HepG2 (cell line): ENCODE data around the gene SLC19A1. TPM values are rescaled to one million over a fixed set of nuclear protein-coding genes. Genes with fewer than 3 reads are reported as not detected.

Experiments used
- ARID5B ChIP-seq: IDR thresholded peaks from 2 replicates; pipeline ENCODE4 v1.4.0; 2020; ENCODE audit warnings: mild to moderate bottlenecking, missing genetic modification reagents
- DNMT1 ChIP-seq: sonication (generic); formaldehyde crosslinking; IDR thresholded peaks from 2 replicates; pipeline ENCODE4 v1.5.1; 2020; ENCODE audit warnings: mild to moderate bottlenecking, missing genetic modification reagents
- FOXJ3 ChIP-seq: sonication (generic); formaldehyde crosslinking; IDR thresholded peaks from 2 replicates; pipeline ENCODE4 v1.4.0; 2020; ENCODE audit warnings: missing genetic modification reagents, mild to moderate bottlenecking, borderline replicate concordance
- HDAC6 ChIP-seq: fragments of 200-600 bp; sonication (generic); IDR thresholded peaks from 2 replicates; pipeline ENCODE4 v1.7.0; 2017; ENCODE audit warnings: mild to moderate bottlenecking, antibody characterized with exemption, low read length, low read depth
- HMGXB3 ChIP-seq: sonication (generic); formaldehyde crosslinking; IDR thresholded peaks from 2 replicates; pipeline ENCODE4 v1.4.0; 2020; ENCODE audit warnings: missing genetic modification reagents, borderline replicate concordance
- JDP2 ChIP-seq: sonication (generic); formaldehyde crosslinking; IDR thresholded peaks from 2 replicates; pipeline ENCODE4 v1.8.1; 2022; ENCODE audit warnings: missing genetic modification reagents, borderline replicate concordance
- LCORL ChIP-seq, 2 experiments: fragments of 450-650 bp in 1 of 2; sonication (generic) in 1 of 2; formaldehyde crosslinking in 1 of 2; IDR thresholded peaks; 2 replicates each; pipeline versions ENCODE4 v1.5.0 to v1.6.1; 2017 to 2020; ENCODE audit warnings: antibody characterized with exemption in 1 of 2, missing genetic modification reagents in 1 of 2
- POLR2A ChIP-seq, 2 experiments: IDR thresholded peaks; 2 replicates each; pipeline ENCODE4 v1.6.1; 2011; ENCODE audit warnings: low read depth in 2 of 2, low read length in 2 of 2, mild to moderate bottlenecking in 1 of 2, moderate library complexity in 1 of 2; ENCODE audit not compliant: insufficient read depth in 1 of 2
- SP4 ChIP-seq: sonication (generic); formaldehyde crosslinking; IDR thresholded peaks from 2 replicates; pipeline ENCODE4 v1.8.1; 2023; ENCODE audit warnings: mild to moderate bottlenecking, missing genetic modification reagents
- THAP11 ChIP-seq: IDR thresholded peaks from 2 replicates; pipeline ENCODE4 v1.6.1; 2016; ENCODE audit warnings: missing biosample characterization, missing genetic modification reagents
- ZBTB14 ChIP-seq: sonication (generic); formaldehyde crosslinking; IDR thresholded peaks from 2 replicates; pipeline ENCODE4 v1.4.0; 2020; ENCODE audit warnings: missing genetic modification reagents
- ZNF17 ChIP-seq: sonication (generic); formaldehyde crosslinking; IDR thresholded peaks from 2 replicates; pipeline ENCODE4 v1.5.0; 2020; ENCODE audit warnings: mild to moderate bottlenecking, missing genetic modification reagents
- ZNF614 ChIP-seq: IDR thresholded peaks from 2 replicates; pipeline ENCODE4 v1.6.1; 2018; ENCODE audit warnings: missing biosample characterization, missing genetic modification reagents, inconsistent platforms, borderline replicate concordance
- polyA plus RNA-seq, 8 experiments: library from polyadenylated mRNA; depleted of rRNA in 3 of 8; stranded (reverse) in 7 of 8; unstranded in 1 of 8; fragments of >200 nt; fragmentation: Illumina TruSeq in 4 of 8; extraction: Trizol in 4 of 8; gene quantifications; 2 replicates each; pipeline versions ENCODE4 v1.2.1 to v1.2.3, GENCODE V29; 2011 to 2016; ENCODE audit warnings: low read depth in 4 of 8, missing spikeins in 1 of 8, mixed read lengths in 1 of 8; ENCODE audit not compliant: insufficient read depth in 1 of 8
- total RNA-seq, 5 experiments: library from RNA; depleted of rRNA; stranded (reverse); fragments of >200 nt; fragmentation: Illumina TruSeq; extraction: Trizol; gene quantifications; 2 replicates each; pipeline ENCODE4 v1.2.3, GENCODE V29; 2016; ENCODE audit warnings: low read depth in 1 of 5
- TF ChIP-seq, protein P1 (sequence below): sonication (generic); formaldehyde crosslinking; IDR thresholded peaks from 2 replicates; pipeline ENCODE4 v1.5.1; 2020; ENCODE audit warnings: missing genetic modification reagents, mild to moderate bottlenecking, borderline replicate concordance
- TF ChIP-seq, protein P2 (sequence below): sonication (generic); formaldehyde crosslinking; IDR thresholded peaks from 2 replicates; pipeline ENCODE4 v1.9.0; 2021; ENCODE audit warnings: missing genetic modification reagents, borderline replicate concordance
- TF ChIP-seq, protein P3 (sequence below): sonication (generic); formaldehyde crosslinking; IDR thresholded peaks from 2 replicates; pipeline ENCODE4 v1.4.0; 2020; ENCODE audit warnings: mild to moderate bottlenecking, missing genetic modification reagents

Gene SLC19A1
- total and polyA plus RNA-seq, 2 of the 13 experiments (the other 11 are each of a cell fraction or from before 2014, with no cell fraction given) = 21.8 to 23.0 TPM

GRCh38 chr21:45542242-45542666 is at the start of gene SLC19A1 (continued):
- no peak for TF ChIP-seq HMGXB3 (CRISPR knock-in tag)
- TF ChIP-seq, protein P1, sequence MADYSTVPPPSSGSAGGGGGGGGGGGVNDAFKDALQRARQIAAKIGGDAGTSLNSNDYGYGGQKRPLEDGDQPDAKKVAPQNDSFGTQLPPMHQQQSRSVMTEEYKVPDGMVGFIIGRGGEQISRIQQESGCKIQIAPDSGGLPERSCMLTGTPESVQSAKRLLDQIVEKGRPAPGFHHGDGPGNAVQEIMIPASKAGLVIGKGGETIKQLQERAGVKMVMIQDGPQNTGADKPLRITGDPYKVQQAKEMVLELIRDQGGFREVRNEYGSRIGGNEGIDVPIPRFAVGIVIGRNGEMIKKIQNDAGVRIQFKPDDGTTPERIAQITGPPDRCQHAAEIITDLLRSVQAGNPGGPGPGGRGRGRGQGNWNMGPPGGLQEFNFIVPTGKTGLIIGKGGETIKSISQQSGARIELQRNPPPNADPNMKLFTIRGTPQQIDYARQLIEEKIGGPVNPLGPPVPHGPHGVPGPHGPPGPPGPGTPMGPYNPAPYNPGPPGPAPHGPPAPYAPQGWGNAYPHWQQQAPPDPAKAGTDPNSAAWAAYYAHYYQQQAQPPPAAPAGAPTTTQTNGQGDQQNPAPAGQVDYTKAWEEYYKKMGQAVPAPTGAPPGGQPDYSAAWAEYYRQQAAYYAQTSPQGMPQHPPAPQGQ = no peak
- no peak for TF ChIP-seq POLR2A (IDR thresholded peaks at IDR 0.05; ENCODE audit: insufficient read depth in 1 of 2, low read depth in 2 of 2, low read length in 2 of 2)
- TF ChIP-seq HDAC6 = no peak
- TF ChIP-seq, protein P2, sequence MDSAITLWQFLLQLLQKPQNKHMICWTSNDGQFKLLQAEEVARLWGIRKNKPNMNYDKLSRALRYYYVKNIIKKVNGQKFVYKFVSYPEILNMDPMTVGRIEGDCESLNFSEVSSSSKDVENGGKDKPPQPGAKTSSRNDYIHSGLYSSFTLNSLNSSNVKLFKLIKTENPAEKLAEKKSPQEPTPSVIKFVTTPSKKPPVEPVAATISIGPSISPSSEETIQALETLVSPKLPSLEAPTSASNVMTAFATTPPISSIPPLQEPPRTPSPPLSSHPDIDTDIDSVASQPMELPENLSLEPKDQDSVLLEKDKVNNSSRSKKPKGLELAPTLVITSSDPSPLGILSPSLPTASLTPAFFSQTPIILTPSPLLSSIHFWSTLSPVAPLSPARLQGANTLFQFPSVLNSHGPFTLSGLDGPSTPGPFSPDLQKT (CRISPR knock-in tag) = no peak
- no peak for TF ChIP-seq ARID5B
- no peak for TF ChIP-seq FOXJ3
- no peak for TF ChIP-seq ZNF614 (CRISPR knock-in tag)
- peak; percentile 38; the same call in 1 of the 2 replicates for TF ChIP-seq SP4 (CRISPR knock-in tag)
- peak; percentile 88 for TF ChIP-seq THAP11 (CRISPR knock-in tag)
- no peak for TF ChIP-seq LCORL (IDR thresholded peaks at IDR 0.05)
- TF ChIP-seq LCORL (CRISPR knock-in tag; IDR thresholded peaks at IDR 0.05) = no peak
- no peak for TF ChIP-seq JDP2 (CRISPR knock-in tag)
- TF ChIP-seq DNMT1 = no peak
- no peak for TF ChIP-seq ZNF17 (CRISPR knock-in tag)
- peak; percentile 69 for TF ChIP-seq ZBTB14
- TF ChIP-seq, protein P3, sequence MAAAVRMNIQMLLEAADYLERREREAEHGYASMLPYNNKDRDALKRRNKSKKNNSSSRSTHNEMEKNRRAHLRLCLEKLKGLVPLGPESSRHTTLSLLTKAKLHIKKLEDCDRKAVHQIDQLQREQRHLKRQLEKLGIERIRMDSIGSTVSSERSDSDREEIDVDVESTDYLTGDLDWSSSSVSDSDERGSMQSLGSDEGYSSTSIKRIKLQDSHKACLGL (CRISPR knock-in tag) = no peak; the same call in 1 of the 2 replicates
